Panc1 (cell line): ENCODE measurements around the gene TMTC2. TPM values are rescaled to one million over a fixed set of nuclear protein-coding genes. Genes with fewer than 3 reads are reported as not detected.

Experiments
- ATAC-seq: fragments of 200-7000 bp; cut with Tn5 transposase; 2 replicates; pipeline ENCODE4 v1.9.1; 2020; ENCODE audit warnings: mild to moderate bottlenecking, moderate library complexity
- BruUV-seq: library from RNA; stranded (reverse); fragments of 400-500 nt; replicated peaks from 2 replicates; lab custom pipeline; 2021; lab: Mats Ljungman, UMichigan
- CTCF ChIA-PET: fragments of 300-600 bp; sonication (Branson Sonifier 250); formaldehyde crosslinking; loops from one replicate; lab custom pipeline; 2022; ENCODE audit warnings: antibody characterized with exemption; lab: Charles Lee
- POLR2A ChIA-PET: fragments of 300-600 bp; sonication (Branson Sonifier 250); formaldehyde crosslinking; loops from one replicate; lab custom pipeline; 2022; ENCODE audit warnings: antibody characterized with exemption; lab: Charles Lee
- DNase-seq: peaks from one replicate; pipeline ENCODE4 v3.0.0-alpha.2; 2010; ENCODE audit warnings: low read depth, low spot score
- H3K27ac ChIP-seq: 2 replicates; pipeline ENCODE4 v1.5.1; 2011; ENCODE audit warnings: mild to moderate bottlenecking, low read length, inconsistent platforms
- H3K27me3 ChIP-seq: fragments of 200-500 bp; sonication (Bioruptor generic); 2 replicates; pipeline ENCODE4 v1.6.0; 2014; ENCODE audit warnings: low read length, inconsistent platforms; ENCODE audit not compliant: control insufficient read depth, insufficient read depth
- H3K36me3 ChIP-seq: fragments of 200-500 bp; sonication (Bioruptor generic); 2 replicates; pipeline ENCODE4 v1.5.1; 2014; ENCODE audit warnings: inconsistent platforms, mild to moderate bottlenecking, low read length, moderate library complexity; ENCODE audit not compliant: control insufficient read depth, insufficient read depth
- H3K4me1 ChIP-seq: 2 replicates; pipeline ENCODE4 v1.5.1; 2011; ENCODE audit warnings: inconsistent platforms, mild to moderate bottlenecking, low read length, moderate library complexity; ENCODE audit not compliant: control insufficient read depth, insufficient read depth
- H3K4me3 ChIP-seq, 2 experiments: 2 replicates each; pipeline ENCODE4 v1.5.1; 2011 to 2012; ENCODE audit warnings: low read depth in 2 of 2, low read length in 2 of 2, mild to moderate bottlenecking in 2 of 2, inconsistent platforms in 1 of 2, moderate library complexity in 1 of 2
- H3K9me3 ChIP-seq: fragments of 200-500 bp; sonication (Bioruptor generic); 2 replicates; pipeline ENCODE4 v1.5.1; 2014; ENCODE audit warnings: low read depth, mild to moderate bottlenecking, inconsistent platforms, low read length, moderate library complexity; ENCODE audit not compliant: control insufficient read depth, insufficient read depth
- CTCF ChIP-seq: fragments of 450-650 bp; IDR thresholded peaks from 2 replicates; pipeline ENCODE4 v1.5.1; 2017; ENCODE audit warnings: mild to moderate bottlenecking
- POLR2AphosphoS5 ChIP-seq: IDR thresholded peaks from 2 replicates; pipeline ENCODE4 v1.6.1; 2012; ENCODE audit warnings: mild to moderate bottlenecking, low read depth, low read length, moderate library complexity
- REST ChIP-seq, 2 experiments: IDR thresholded peaks; 2 replicates each; pipeline ENCODE4 v1.6.1; 2011 to 2012; ENCODE audit warnings: low read depth in 2 of 2, control low read depth in 1 of 2, low read length in 1 of 2, mild to moderate bottlenecking in 1 of 2, moderate library complexity in 1 of 2; ENCODE audit not compliant: insufficient read depth in 1 of 2
- SIN3A ChIP-seq: IDR thresholded peaks from 2 replicates; pipeline ENCODE4 v1.6.1; 2012; ENCODE audit warnings: low read depth, mild to moderate bottlenecking, low read length, moderate library complexity, borderline replicate concordance; ENCODE audit not compliant: insufficient read depth
- TCF7L2 ChIP-seq: IDR thresholded peaks from 2 replicates; pipeline ENCODE4 v1.6.1; 2011; ENCODE audit warnings: mild to moderate bottlenecking, low read depth, low read length, inconsistent platforms
- in situ Hi-C: cut with HindIII; loops from 2 replicates; pipeline ENCODE4 v1.10.0; 2016; ENCODE audit warnings: low sequenced_read_pairs, low pct_unique_long_range_greater_than_20kb
- intact Hi-C: fragments of 100-400 bp; cut with micrococcal nuclease; formaldehyde crosslinking; loops from one replicate; pipeline ENCODE4 v1.10.0; 2022; ENCODE audit not compliant: unreplicated experiment
- total RNA-seq: library from RNA; stranded (reverse); gene quantifications from one replicate; pipeline ENCODE4 v1.2.1, GENCODE V29; 2021; ENCODE audit not compliant: unreplicated experiment

The TMTC2 gene
- total RNA-seq, 1 experiment from 2014 or later, result 5.7 TPM

- Histone ChIP-seq H3K27ac (no peak overlapping the region), H3K27me3 (no peaks in the 10 kb centered on the region), H3K4me3 (no peak overlapping the region), H3K9me3 (no peaks in the 10 kb centered on the region), H3K36me3 (no peaks in the 10 kb centered on the region), H3K4me1 (no peaks in the 10 kb centered on the region)
- intact Hi-C loops, result no loop called here
- BruUV-seq, result no TSS peak
- CTCF ChIA-PET, result no interaction called here
- in situ Hi-C loops, result no loop called here
- POLR2A ChIA-PET, result no interaction called here
- ATAC-seq, result no peak
- DNase-seq, result no peak
- no peak for TF ChIP-seq SIN3A
- TF ChIP-seq CTCF, result no peak
- TF ChIP-seq TCF7L2, result no peak
- TF ChIP-seq POLR2AphosphoS5, result no peak
- no peak for TF ChIP-seq REST (IDR thresholded peaks at IDR 0.05; ENCODE audit: insufficient read depth in 1 of 2, low read depth in 2 of 2, low read length in 1 of 2)
Observed at GRCh38 chr12:82826505-82826904, 139.8 kb downstream of the TMTC2 start.

GRCh38 chr12:82832096-82832495, 145.4 kb downstream of the TMTC2 start:
- no TSS peak for BruUV-seq
- in situ Hi-C loops, result no loop called here

More at GRCh38 chr12:82832096-82832495, 145.4 kb downstream of the TMTC2 start:
- H3K27me3 ChIP-seq, result no peaks in the 10 kb centered on the region
- H3K36me3 ChIP-seq, result no peaks in the 10 kb centered on the region
- no peak overlapping the region for H3K27ac ChIP-seq
- H3K4me3 ChIP-seq, result no peak overlapping the region
- intact Hi-C loops, result no loop called here
- ATAC-seq, result no peak
- ChIA-PET CTCF (interaction anchor here (0.6 kb wide), 1 partner anchor 32 kb away, joined by 6 read pairs; no protein-coding TSS in a partner anchor), POLR2A (no interaction called here)
- H3K4me1 ChIP-seq, result no peaks in the 10 kb centered on the region
- TF ChIP-seq TCF7L2, result no peak
- no peak for TF ChIP-seq SIN3A
- TF ChIP-seq REST (IDR thresholded peaks at IDR 0.05; ENCODE audit: insufficient read depth in 1 of 2, low read depth in 2 of 2, low read length in 1 of 2), result no peak
- no peak for TF ChIP-seq POLR2AphosphoS5
- no peak for TF ChIP-seq CTCF
- no peak for DNase-seq
- no peaks in the 10 kb centered on the region for H3K9me3 ChIP-seq
